Trophoblast cell (in vitro differentiated cells and primary cell): ENCODE results near the gene ALK.

ENCODE experiments used
- DNase-seq, 2 donors: peaks; one replicate each; pipeline ENCODE4 v3.0.0-alpha.2; 2016
- H2AFZ ChIP-seq: 2 replicates; pipeline ENCODE4 v1.6.1; 2013; ENCODE audit warnings: low read length, moderate library complexity, mild to moderate bottlenecking; ENCODE audit not compliant: insufficient read depth, poor library complexity
- H2AK5ac ChIP-seq: 2 replicates; pipeline ENCODE4 v1.6.1; 2013; ENCODE audit warnings: mild to moderate bottlenecking, low read length
- H2BK120ac ChIP-seq: 2 replicates; pipeline ENCODE4 v1.6.1; 2013; ENCODE audit warnings: low read length, mild to moderate bottlenecking, moderate library complexity; ENCODE audit not compliant: insufficient read depth, poor library complexity
- H2BK12ac ChIP-seq: 2 replicates; pipeline ENCODE4 v1.6.1; 2013; ENCODE audit warnings: mild to moderate bottlenecking, low read length, moderate library complexity
- H2BK5ac ChIP-seq: 2 replicates; pipeline ENCODE4 v1.6.1; 2013; ENCODE audit warnings: low read length, low read depth, moderate library complexity, mild to moderate bottlenecking; ENCODE audit not compliant: poor library complexity
- H3K14ac ChIP-seq: 2 replicates; pipeline ENCODE4 v1.6.1; 2013; ENCODE audit warnings: mild to moderate bottlenecking, low read length
- H3K18ac ChIP-seq: 2 replicates; pipeline ENCODE4 v1.6.1; 2013; ENCODE audit warnings: mild to moderate bottlenecking, low read length
- H3K23ac ChIP-seq: 2 replicates; pipeline ENCODE4 v1.6.1; 2013; ENCODE audit warnings: low read length
- H3K27ac ChIP-seq: 2 replicates; pipeline ENCODE4 v1.5.1; 2013; ENCODE audit warnings: low read depth, mild to moderate bottlenecking, inconsistent platforms, low read length, moderate library complexity
- H3K27me3 ChIP-seq: 2 replicates; pipeline ENCODE4 v1.6.1; 2013; ENCODE audit warnings: inconsistent platforms, mild to moderate bottlenecking, low read length, moderate library complexity; ENCODE audit not compliant: insufficient read depth
- H3K36me3 ChIP-seq, 2 experiments: 1 replicate in 1 of 2; 2 replicates in 1 of 2; pipeline ENCODE4 v1.6.1; 2013; ENCODE audit warnings: low read length in 2 of 2, mild to moderate bottlenecking in 2 of 2, moderate library complexity in 1 of 2; ENCODE audit not compliant: insufficient read depth in 2 of 2, control insufficient read depth in 1 of 2
- H3K4ac ChIP-seq: 2 replicates; pipeline ENCODE4 v1.6.1; 2013; ENCODE audit warnings: low read depth, mild to moderate bottlenecking, low read length, moderate library complexity
- H3K4me1 ChIP-seq, 2 experiments: 1 replicate in 1 of 2; 2 replicates in 1 of 2; pipeline ENCODE4 v1.6.1; 2013; ENCODE audit warnings: low read length in 2 of 2, mild to moderate bottlenecking in 2 of 2, moderate library complexity in 1 of 2; ENCODE audit not compliant: insufficient read depth in 2 of 2, control insufficient read depth in 1 of 2
- H3K4me2 ChIP-seq: 2 replicates; pipeline ENCODE4 v1.6.1; 2013; ENCODE audit warnings: inconsistent platforms, mild to moderate bottlenecking, low read length, moderate library complexity
- H3K4me3 ChIP-seq: 2 replicates; pipeline ENCODE4 v1.5.1; 2013; ENCODE audit warnings: mild to moderate bottlenecking, low read depth, low read length, inconsistent platforms
- H3K79me1 ChIP-seq: one replicate; pipeline ENCODE4 v1.6.1; 2013; ENCODE audit warnings: low read length
- H3K79me2 ChIP-seq: 2 replicates; pipeline ENCODE4 v1.6.1; 2013; ENCODE audit warnings: low read length, mild to moderate bottlenecking; ENCODE audit not compliant: control insufficient read depth, insufficient read depth, poor library complexity
- H3K9ac ChIP-seq: 2 replicates; pipeline ENCODE4 v1.6.1; 2013; ENCODE audit warnings: mild to moderate bottlenecking, low read length
- H3K9me3 ChIP-seq: 2 replicates; pipeline ENCODE4 v1.6.1; 2013; ENCODE audit warnings: low read depth, mild to moderate bottlenecking, control low read depth, inconsistent platforms, low read length; ENCODE audit not compliant: insufficient read depth
- H4K12ac ChIP-seq: 2 replicates; pipeline ENCODE4 v1.6.1; 2013; ENCODE audit warnings: low read depth, mild to moderate bottlenecking, low read length, moderate library complexity
- H4K8ac ChIP-seq: 2 replicates; pipeline ENCODE4 v1.6.1; 2013; ENCODE audit warnings: low read depth, mild to moderate bottlenecking, low read length, moderate library complexity
- H4K91ac ChIP-seq: one replicate; pipeline ENCODE4 v1.6.1; 2013; ENCODE audit warnings: low read depth, mild to moderate bottlenecking, low read length, moderate library complexity
- WGBS: extraction: QIAGEN DNeasy Blood & Tissue Kit; methylation state at CpG from one replicate; pipeline ENCODE4 v1.1.7; 2013; ENCODE audit warnings: missing lambda C conversion rate; ENCODE audit not compliant: insufficient read length, insufficient coverage; ENCODE audit errors: extremely low coverage; 5-methylcytosine and 5-hydroxymethylcytosine counted together

The ALK gene

GRCh38 chr2:29599946-29600345 lies 321.4 kb downstream of the ALK start:
- Histone ChIP-seq H3K18ac (no peak overlapping the region), H2AK5ac (no peak overlapping the region), H4K91ac (no peak overlapping the region), H3K79me2 (no peaks in the 10 kb centered on the region), H2BK5ac (no peak overlapping the region), H3K4ac (no peak overlapping the region), H3K4me1 (peaks cover 0 to 2% of the 10 kb centered on the region in 2 experiments), H4K8ac (no peak overlapping the region), H2AFZ (no peak overlapping the region), H3K23ac (no peak overlapping the region), H3K27me3 (no peaks in the 10 kb centered on the region), H3K14ac (no peak overlapping the region), H2BK120ac (no peak overlapping the region), H3K4me2 (no peak overlapping the region), H3K9me3 (peaks cover 3% of the 10 kb centered on the region), H4K12ac (no peak overlapping the region), H3K4me3 (no peak overlapping the region), H3K36me3 (no peaks in the 10 kb centered on the region), H3K79me1 (peaks cover 2% of the 10 kb centered on the region), H3K27ac (no peak overlapping the region), H3K9ac (no peak overlapping the region), H2BK12ac (no peak overlapping the region)
- no peak for DNase-seq
- WGBS, result no CpG with 5 or more reads among the region's 4 CpGs

GRCh38 chr2:29598978-29599377 lies 322.4 kb downstream of the ALK start:
- H3K4me3 ChIP-seq, result no peak overlapping the region
- WGBS, result no CpG with 5 or more reads among the region's 2 CpGs
- DNase-seq, result no peak

GRCh38 chr2:29597035-29597434 lies 324.4 kb downstream of the ALK start:
- no peak for DNase-seq
- peaks cover 0 to 2% of the 10 kb centered on the region in 2 experiments for H3K4me1 ChIP-seq
- no peak overlapping the region for H3K4me3 ChIP-seq
- no peak overlapping the region for H2BK5ac ChIP-seq
- no peaks in the 10 kb centered on the region for H3K36me3 ChIP-seq
- no peak overlapping the region for H3K9ac ChIP-seq
- H4K91ac ChIP-seq, result no peak overlapping the region
- H3K14ac ChIP-seq, result no peak overlapping the region
- no peak overlapping the region for H2BK120ac ChIP-seq
- peaks cover 3% of the 10 kb centered on the region for H3K9me3 ChIP-seq
- no peak overlapping the region for H3K4me2 ChIP-seq
- no peak overlapping the region for H2BK12ac ChIP-seq
- WGBS, result no CpG with 5 or more reads among the region's 5 CpGs
- H3K18ac ChIP-seq, result no peak overlapping the region
- H4K8ac ChIP-seq, result no peak overlapping the region
- H3K79me2 ChIP-seq, result no peaks in the 10 kb centered on the region
- peaks cover 2% of the 10 kb centered on the region for H3K79me1 ChIP-seq
- no peak overlapping the region for H3K27ac ChIP-seq
- H2AK5ac ChIP-seq, result no peak overlapping the region
- no peaks in the 10 kb centered on the region for H3K27me3 ChIP-seq
- no peak overlapping the region for H3K4ac ChIP-seq
- H3K23ac ChIP-seq, result no peak overlapping the region
- no peak overlapping the region for H4K12ac ChIP-seq
- no peak overlapping the region for H2AFZ ChIP-seq

More at GRCh38 chr2:29598978-29599377, 322.4 kb downstream of the ALK start:
- Histone ChIP-seq H3K18ac (no peak overlapping the region), H3K36me3 (no peaks in the 10 kb centered on the region), H3K27ac (no peak overlapping the region), H2AFZ (no peak overlapping the region), H4K12ac (no peak overlapping the region), H3K79me2 (no peaks in the 10 kb centered on the region), H2BK5ac (no peak overlapping the region), H3K4me1 (peaks cover 0 to 2% of the 10 kb centered on the region in 2 experiments), H4K91ac (no peak overlapping the region), H2BK12ac (no peak overlapping the region), H3K14ac (no peak overlapping the region), H2BK120ac (no peak overlapping the region), H3K27me3 (no peaks in the 10 kb centered on the region), H3K4ac (no peak overlapping the region), H4K8ac (no peak overlapping the region), H2AK5ac (no peak overlapping the region), H3K9ac (no peak overlapping the region), H3K4me2 (no peak overlapping the region), H3K79me1 (peaks cover 2% of the 10 kb centered on the region), H3K9me3 (peaks cover 3% of the 10 kb centered on the region), H3K23ac (no peak overlapping the region)

- H4K8ac ChIP-seq, result no peak overlapping the region
- H2AFZ ChIP-seq, result no peak overlapping the region
- WGBS, result no CpG with 5 or more reads among the region's 2 CpGs
- peak overlapping the region; percentile 57 for H4K91ac ChIP-seq
- H3K27me3 ChIP-seq, result no peaks in the 10 kb centered on the region
- H2AK5ac ChIP-seq, result no peak overlapping the region
- no peak overlapping the region for H3K27ac ChIP-seq
- DNase-seq, result no peak
- no peak overlapping the region for H3K4ac ChIP-seq
- H3K4me2 ChIP-seq, result no peak overlapping the region
- no peak overlapping the region for H3K9ac ChIP-seq
- H3K4me3 ChIP-seq, result no peak overlapping the region
- H3K4me1 ChIP-seq, result peaks cover 0 to 2% of the 10 kb centered on the region in 2 experiments
- no peaks in the 10 kb centered on the region for H3K79me2 ChIP-seq
- H2BK5ac ChIP-seq, result no peak overlapping the region
- H2BK120ac ChIP-seq, result no peak overlapping the region
- no peak overlapping the region for H4K12ac ChIP-seq
- peak overlapping the region; percentile 50 for H2BK12ac ChIP-seq
- H3K79me1 ChIP-seq, result peaks cover 2% of the 10 kb centered on the region
- H3K14ac ChIP-seq, result no peak overlapping the region
- H3K23ac ChIP-seq, result no peak overlapping the region
- H3K18ac ChIP-seq, result no peak overlapping the region
- H3K36me3 ChIP-seq, result no peaks in the 10 kb centered on the region
- H3K9me3 ChIP-seq, result peaks cover 3% of the 10 kb centered on the region
These were observed 324.8 kb downstream of the ALK start for GRCh38 chr2:29596584-29596983.
